Measurements from ENCODE around the gene CTRL.

DNA sequence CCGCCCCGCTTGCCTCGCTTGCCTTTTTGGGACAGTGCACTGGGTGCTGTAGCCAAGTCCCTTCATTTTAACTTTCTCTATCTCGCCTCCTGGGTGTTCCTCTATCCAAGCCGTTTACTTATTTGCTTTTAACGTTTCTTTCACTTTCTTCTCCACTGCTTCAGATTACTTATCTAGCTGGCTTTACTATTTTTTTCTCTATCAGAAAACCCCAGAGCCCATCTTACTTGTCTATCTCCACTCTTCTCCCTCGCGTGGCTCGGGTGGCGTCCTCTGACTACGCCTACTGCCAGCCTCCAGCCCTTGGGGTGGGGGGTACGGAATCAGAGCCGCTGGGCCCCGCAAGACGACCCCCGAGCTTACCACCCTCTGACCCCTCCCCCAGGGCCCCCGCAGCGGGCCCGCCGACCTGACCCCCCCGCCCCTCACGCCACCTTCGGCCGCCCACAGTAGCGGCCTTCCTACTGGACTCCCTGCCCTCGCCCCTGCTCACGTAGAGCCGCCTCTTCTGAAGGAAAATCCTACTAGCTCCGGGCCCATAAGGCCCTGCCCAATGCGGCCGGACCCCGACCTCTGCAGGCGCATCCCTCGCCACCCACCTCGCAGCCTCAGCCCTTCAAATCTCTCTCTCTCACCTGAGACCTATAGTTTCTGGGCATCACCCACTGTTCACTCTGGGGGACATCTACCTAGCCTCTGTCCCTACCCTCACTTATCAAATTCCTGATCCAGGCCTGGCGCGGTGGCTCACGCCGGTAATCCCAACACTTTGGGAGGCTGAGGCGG is 37.8 kb upstream of the CTRL start:
- TF ChIP-seq CTCF (IDR thresholded peaks at IDR 0.05) (no peak), POLR2A (IDR thresholded peaks at IDR 0.05) (no peak), EP300 (IDR thresholded peaks at IDR 0.05) (no peak)

Data from ovary (tissue), 3 donors.